Activated CD8-positive, alpha-beta T cell treated with anti-CD3 and anti-CD28 coated beads for 36 hours (primary cell): Measurements from ENCODE around the gene DNM2. TPM values are rescaled to one million over a fixed set of nuclear protein-coding genes. Genes with fewer than 3 reads are reported as not detected.

ENCODE experiments used
- ATAC-seq: fragments of 200-7000 bp; cut with Tn5 transposase; one replicate; pipeline ENCODE4 v1.10.0; 2021; ENCODE audit warnings: mild to moderate bottlenecking, moderate library complexity
- CTCF ChIA-PET: fragments of 350-600 bp; sonication (Branson Sonifier 250); formaldehyde crosslinking; loops from one replicate; lab custom pipeline; 2021; ENCODE audit warnings: antibody characterized with exemption; lab: Charles Lee
- POLR2A ChIA-PET: fragments of 350-600 bp; sonication (Branson Sonifier 250); formaldehyde crosslinking; loops from one replicate; lab custom pipeline; 2021; ENCODE audit warnings: antibody characterized with exemption; lab: Charles Lee
- DNase-seq: peaks from one replicate; pipeline ENCODE4 v3.0.0-alpha.2; 2020
- H3K27ac Mint-ChIP-seq: one replicate; pipeline ENCODE4 v1.8.0; 2021; ENCODE audit warnings: mild to moderate bottlenecking, mixed read lengths
- H3K27me3 Mint-ChIP-seq: one replicate; pipeline ENCODE4 v1.8.0; 2021; ENCODE audit warnings: mixed read lengths
- H3K36me3 Mint-ChIP-seq: one replicate; pipeline ENCODE4 v1.8.0; 2021; ENCODE audit warnings: low read depth, mixed read lengths
- H3K4me1 Mint-ChIP-seq: one replicate; pipeline ENCODE4 v1.8.0; 2021; ENCODE audit warnings: low read depth, mixed read lengths
- H3K4me3 Mint-ChIP-seq: one replicate; pipeline ENCODE4 v1.8.0; 2021; ENCODE audit warnings: mild to moderate bottlenecking, moderate library complexity, mixed read lengths
- H3K9me3 Mint-ChIP-seq: one replicate; pipeline ENCODE4 v1.8.0; 2021; ENCODE audit warnings: mixed read lengths
- CTCF ChIP-seq: fragments of 200-600 bp; IDR thresholded peaks from one replicate; pipeline ENCODE4 v1.8.0; 2022; ENCODE audit warnings: antibody characterized with exemption, mild to moderate bottlenecking
- intact Hi-C: fragments of 100-400 bp; cut with micrococcal nuclease; formaldehyde crosslinking; loops from one replicate; pipeline ENCODE4 v1.10.0; 2022
- total RNA-seq, 2 experiments: library from RNA; stranded (reverse); gene quantifications; one replicate each; pipeline ENCODE4 v1.2.3, GENCODE V29; 2021

The DNM2 gene
- total RNA-seq, 2 experiments from 2014 or later, result 151 to 153 TPM

- CTCF ChIA-PET, result interaction anchor here (1.1 to 1.9 kb wide), 3 partner anchors 32 to 109 kb away, joined by 3 to 4 read pairs (median 3); partner anchors contain the start of gene DNM2
- no peaks in the 10 kb centered on the region for H3K9me3 Mint-ChIP-seq
- H3K4me1 Mint-ChIP-seq, result peaks cover under 1% of the 10 kb centered on the region
- DNase-seq (no peak), ATAC-seq (no peak)
- POLR2A ChIA-PET, result interaction anchor here (0.9 kb wide), 1 partner anchor 105 kb away, joined by 3 read pairs; no protein-coding TSS in a partner anchor
- TF ChIP-seq CTCF, result no peak
- intact Hi-C loops, result no loop called here
- no peaks in the 10 kb centered on the region for H3K27me3 Mint-ChIP-seq
- peaks cover 15% of the 10 kb centered on the region for H3K36me3 Mint-ChIP-seq
- no peak overlapping the region for H3K27ac Mint-ChIP-seq
- no peak overlapping the region for H3K4me3 Mint-ChIP-seq
These were observed 109.0 kb downstream of the DNM2 start for GRCh38 chr19:10826846-10827245.

- H3K4me1 Mint-ChIP-seq, result no peaks in the 10 kb centered on the region
- ATAC-seq (peak; percentile 55), DNase-seq (peak; percentile 38)
- H3K27me3 Mint-ChIP-seq, result no peaks in the 10 kb centered on the region
- peaks cover 9% of the 10 kb centered on the region for H3K36me3 Mint-ChIP-seq
- intact Hi-C loops, result no loop called here
- ChIA-PET CTCF (interaction anchor here (1.2 to 2.9 kb wide), 4 partner anchors 7 to 112 kb away, joined by 3 to 17 read pairs (median 9); partner anchors contain the start of gene DNM2), POLR2A (no interaction called here)
- no peak overlapping the region for H3K4me3 Mint-ChIP-seq
- H3K27ac Mint-ChIP-seq, result no peak overlapping the region
- H3K9me3 Mint-ChIP-seq, result no peaks in the 10 kb centered on the region
- peak; percentile 22 for TF ChIP-seq CTCF
These were observed 111.3 kb downstream of the DNM2 start for GRCh38 chr19:10828981-10829821.

GRCh38 chr19:10829967-10830366 is 112.1 kb downstream of the DNM2 start:
- H3K27ac Mint-ChIP-seq, result no peak overlapping the region
- no peaks in the 10 kb centered on the region for H3K4me1 Mint-ChIP-seq
- no peaks in the 10 kb centered on the region for H3K9me3 Mint-ChIP-seq
- no peak for DNase-seq
- no peak for TF ChIP-seq CTCF
- H3K4me3 Mint-ChIP-seq, result no peak overlapping the region
- ChIA-PET POLR2A (no interaction called here), CTCF (interaction anchor here (1.6 to 2.9 kb wide), 3 partner anchors 27 to 112 kb away, joined by 4 to 17 read pairs (median 14); partner anchors contain the start of gene DNM2)
- H3K36me3 Mint-ChIP-seq, result peaks cover 4% of the 10 kb centered on the region
- ATAC-seq, result no peak
- intact Hi-C loops, result no loop called here
- H3K27me3 Mint-ChIP-seq, result no peaks in the 10 kb centered on the region

- ChIA-PET POLR2A (interaction anchor here (0.8 to 1.4 kb wide), 2 partner anchors 9 to 19 kb away, joined by 3 read pairs; no protein-coding TSS in a partner anchor), CTCF (interaction anchor here (1.6 kb wide), 1 partner anchor 113 kb away, joined by 4 read pairs; the partner anchor contains the start of gene DNM2)
- intact Hi-C loops, result no loop called here
- Mint-ChIP-seq H3K4me1 (peaks cover 2% of the 10 kb centered on the region), H3K36me3 (peaks cover 5% of the 10 kb centered on the region), H3K27ac (peak overlapping the region; percentile 24), H3K27me3 (no peaks in the 10 kb centered on the region), H3K4me3 (no peak overlapping the region), H3K9me3 (no peaks in the 10 kb centered on the region)
- ATAC-seq, result no peak
- no peak for TF ChIP-seq CTCF
- no peak for DNase-seq
These were observed 112.5 kb downstream of the DNM2 start for GRCh38 chr19:10830370-10830769.
